Superior temporal gyrus (tissue), 1 donor: ENCODE measurements around the gene TARM1.
A peak's percentile ranks its signal among the peaks of the same experiment; 100 is the strongest.

ENCODE experiments used
- DNase-seq: peaks from one replicate; pipeline ENCODE4 v3.0.0-alpha.2; 2016; ENCODE audit errors: extremely low spot score

Gene TARM1

DNA sequence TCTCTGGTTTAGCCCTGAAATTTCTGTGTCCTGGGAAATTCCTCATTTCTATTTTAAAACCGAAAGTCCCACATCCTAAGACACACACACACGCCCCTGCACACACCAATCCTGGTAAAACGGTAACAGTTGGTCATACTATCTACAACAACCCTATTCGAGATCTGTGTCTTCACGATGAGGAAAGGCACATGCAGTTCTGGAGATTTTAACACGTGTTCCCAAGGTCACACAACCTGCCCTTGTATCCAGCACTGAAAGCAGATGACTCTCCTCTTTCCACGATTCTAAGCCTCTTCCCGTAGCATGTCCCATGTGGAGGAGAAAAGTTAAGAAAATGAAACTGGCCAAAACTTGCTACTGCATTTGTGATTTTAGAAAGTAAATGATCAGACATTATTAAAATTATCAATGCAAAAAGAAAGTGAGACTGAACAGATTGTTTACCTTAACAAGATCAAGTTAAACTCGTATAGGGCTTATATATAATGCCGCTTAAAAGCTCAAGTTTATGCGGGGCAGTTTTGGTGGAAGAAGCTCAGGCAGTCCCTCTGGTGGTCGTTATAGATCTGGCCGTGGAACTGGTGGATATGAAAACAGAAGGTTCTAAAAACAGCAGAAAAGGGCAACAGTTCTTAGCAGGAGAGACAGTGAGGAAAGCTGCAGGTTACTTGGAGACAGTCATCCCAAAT, 50.1 kb downstream of the TARM1 start:
- no peak for DNase-seq

DNA sequence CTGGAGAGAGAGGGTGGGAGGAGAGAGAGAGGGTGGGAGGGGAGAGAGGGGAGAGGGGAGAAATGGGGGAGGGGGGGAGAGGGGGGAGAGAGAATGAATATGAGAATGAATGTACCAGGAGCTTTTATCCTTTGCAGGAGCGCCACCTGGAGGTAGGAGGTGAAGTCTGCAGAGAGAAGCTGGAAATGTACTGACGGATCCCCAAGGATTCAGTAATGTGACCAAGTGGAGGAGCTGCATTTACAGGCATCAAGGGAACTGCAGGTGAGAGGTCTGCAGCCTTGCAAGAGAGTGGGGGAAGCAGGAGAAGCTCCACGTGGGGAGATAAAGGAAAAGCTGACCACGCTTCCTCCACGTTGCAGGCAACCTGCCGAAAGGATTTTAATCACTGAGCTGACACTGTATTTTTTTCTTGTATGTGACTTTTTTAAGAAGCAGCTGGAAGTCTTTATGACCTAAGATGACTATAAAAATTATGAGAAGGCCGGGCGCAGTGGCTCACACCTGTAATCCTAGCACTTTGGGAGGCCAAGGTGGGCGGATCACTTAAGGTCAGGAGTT, 51.2 kb downstream of the TARM1 start:
- DNase-seq, result peak; percentile 81

DNA sequence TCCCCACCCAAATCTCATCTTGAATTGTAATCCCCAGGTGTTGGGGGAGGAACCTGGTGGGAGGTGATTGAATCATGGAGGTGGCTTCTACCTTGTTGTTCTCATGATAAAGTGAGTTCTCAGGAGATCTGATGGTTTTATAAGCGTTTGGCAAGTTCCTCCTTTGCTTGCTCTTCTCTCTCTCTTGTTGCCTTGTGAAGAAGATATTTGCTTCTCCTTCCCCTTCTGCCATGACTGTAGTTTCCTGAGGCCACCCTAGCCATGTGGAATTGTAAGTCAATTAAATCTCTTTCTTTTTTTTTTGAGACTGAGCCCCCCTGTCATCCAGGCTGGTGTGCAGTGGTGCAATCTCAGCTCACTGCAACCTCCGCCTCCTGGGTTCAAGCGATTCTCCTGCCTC, 51.9 kb downstream of the TARM1 start:
- no peak for DNase-seq

DNA sequence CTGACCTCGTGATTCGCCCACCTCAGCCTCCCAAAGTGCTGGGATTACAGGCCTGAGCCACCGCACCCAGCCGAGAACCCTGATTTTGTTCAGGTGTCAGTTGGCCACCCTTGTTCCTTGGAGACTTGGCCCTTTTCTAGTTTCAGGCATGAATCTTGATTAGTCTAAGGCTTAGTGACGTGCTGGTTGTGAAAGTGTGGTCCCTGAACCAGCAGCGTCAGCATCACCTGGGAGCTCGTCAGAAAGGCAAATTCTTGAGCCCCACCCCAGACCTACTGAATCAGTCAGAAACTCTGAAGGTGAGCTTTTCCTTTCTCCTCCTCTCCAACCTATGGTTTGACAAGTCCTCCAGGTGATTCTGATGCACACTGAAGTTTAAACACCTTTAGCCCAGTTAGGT, 54.5 kb downstream of the TARM1 start:
- DNase-seq, result no peak

DNA sequence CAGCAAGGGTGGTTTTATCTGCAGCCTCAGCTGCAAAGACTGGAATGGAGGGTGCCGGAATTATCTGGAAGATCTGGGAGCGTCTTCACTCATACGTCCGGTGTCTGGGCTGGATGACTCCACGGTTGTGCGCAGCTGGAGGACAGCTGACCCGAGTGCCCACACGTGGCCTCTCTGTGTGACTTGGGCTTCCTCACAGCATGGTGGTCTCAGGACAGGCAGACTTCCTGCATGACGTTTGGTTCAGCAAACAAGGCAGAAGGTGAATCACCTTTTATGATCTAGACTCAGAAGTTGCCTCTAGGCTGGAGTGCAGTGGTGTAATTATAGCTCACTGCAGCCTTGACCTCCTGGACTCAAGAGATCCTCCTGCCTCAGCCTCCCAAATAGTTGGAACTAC, 56.5 kb downstream of the TARM1 start:
- no peak for DNase-seq

DNA sequence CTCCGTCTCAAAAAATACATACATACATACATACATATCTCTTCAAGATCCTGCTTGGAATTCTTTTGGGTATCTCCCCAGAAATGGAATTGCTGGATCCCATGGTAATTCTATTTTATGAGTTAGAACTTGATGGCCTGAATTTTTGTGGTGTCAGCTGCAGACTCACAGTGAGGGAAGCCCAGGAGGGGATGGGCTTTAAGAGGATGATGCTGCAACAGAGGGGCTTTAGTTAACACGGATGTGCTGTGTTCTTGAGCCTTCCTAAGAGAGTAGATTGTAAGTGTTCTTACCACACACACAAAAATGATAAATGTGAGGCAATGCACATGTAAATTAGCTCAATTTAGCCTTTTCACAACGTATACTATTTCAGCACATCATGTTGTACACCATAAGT, 58.0 kb downstream of the TARM1 start:
- DNase-seq, result no peak

DNA sequence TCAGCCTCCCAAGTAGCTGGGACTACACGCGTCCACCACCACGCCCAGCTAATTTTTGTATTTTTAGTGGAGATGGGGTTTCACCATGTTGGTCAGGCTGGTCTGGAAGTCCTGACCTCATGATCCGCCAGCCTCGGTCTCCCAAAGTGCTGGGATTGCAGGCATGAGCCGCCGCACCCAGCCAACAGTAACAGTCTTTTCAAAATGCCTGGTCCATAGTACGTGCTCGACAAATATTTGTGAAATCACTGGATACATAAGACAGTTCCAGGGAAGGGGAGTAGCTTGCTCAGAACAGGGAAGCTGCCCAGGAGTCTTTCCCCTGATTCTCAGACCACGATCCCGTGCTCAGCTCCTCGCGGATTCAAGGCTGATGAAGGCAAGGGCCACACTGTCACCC, 59.2 kb downstream of the TARM1 start:
- DNase-seq, result no peak

DNA sequence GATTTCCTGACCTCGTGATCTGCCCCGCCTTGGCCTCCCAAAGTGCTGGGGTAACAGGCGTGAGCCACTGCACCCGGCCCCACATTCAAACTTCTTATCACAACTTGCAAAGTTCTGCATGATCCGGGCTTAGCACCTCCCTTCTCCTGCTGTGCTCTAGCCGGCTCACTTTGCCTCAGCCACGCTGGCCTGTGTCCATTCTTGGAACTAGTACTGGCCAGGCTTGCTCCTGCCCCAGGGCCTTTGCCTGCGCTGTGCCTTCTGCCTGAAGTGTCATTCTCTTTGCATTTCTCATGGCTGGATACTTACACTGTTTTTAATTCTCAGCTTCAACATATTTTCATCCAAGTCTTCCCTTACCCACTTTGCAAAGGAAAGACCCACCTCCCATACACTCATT, 59.8 kb downstream of the TARM1 start:
- no peak for DNase-seq
